K562 (cell line): ENCODE measurements around the gene MKRN1. TPM values are rescaled to one million over a fixed set of nuclear protein-coding genes. Genes with fewer than 3 reads are reported as not detected.
A peak's percentile ranks its signal among the peaks of the same experiment; 100 is the strongest.

Source experiments
- ATAC-seq: fragments of 200-7000 bp; cut with Tn5 transposase; 3 replicates; pipeline ENCODE4 v1.9.1; 2020; ENCODE audit warnings: moderate library complexity
- BruUV-seq: library from RNA; stranded (reverse); fragments of 400-500 nt; replicated peaks from 2 replicates; lab custom pipeline; 2021; lab: Mats Ljungman, UMichigan
- CTCF ChIA-PET: fragments of 300-600 bp; formaldehyde crosslinking; extraction: SDS; loops from one replicate; lab custom pipeline; 2021; ENCODE audit warnings: low intra/inter-chr PET ratio; lab: Yijun Ruan, JAX
- POLR2A ChIA-PET: fragments of 300-600, 350-650 bp; sonication (Branson Sonifier 250); formaldehyde crosslinking; extraction: SDS; loops from one replicate; lab custom pipeline; 2021; ENCODE audit warnings: antibody characterized with exemption, inconsistent platforms; lab: Yijun Ruan, JAX
- DNase-seq, 4 experiments: peaks; one replicate each; pipeline versions ENCODE4 v3.0.0 to v3.0.0-alpha.2; 2011 to 2018; ENCODE audit warnings: low spot score in 3 of 4, mixed read lengths in 3 of 4; ENCODE audit errors: extremely low read depth in 1 of 4
- FAIRE-seq: peaks from 2 replicates; lab custom pipeline; 2011; peaks lifted over from hg19 to GRCh38; lab: Jason Lieb, UNC
- H2AFZ ChIP-seq: 2 replicates; pipeline ENCODE4 v1.6.0; 2011; ENCODE audit warnings: low read depth, low read length, control low read depth, inconsistent platforms
- H3K27ac ChIP-seq: fragments of 200-600 bp; 3 replicates; pipeline ENCODE4 v1.8.0; 2011; ENCODE audit warnings: low read depth, mild to moderate bottlenecking, control low read depth, inconsistent platforms, low read length, moderate library complexity, mixed read lengths; ENCODE audit errors: extremely low read depth
- H3K27me3 ChIP-seq, 2 experiments: fragments of 300-600 bp in 1 of 2; 2 replicates in 1 of 2; 3 replicates in 1 of 2; pipeline versions ENCODE4 v1.6.0 to v1.8.0; 2011; ENCODE audit warnings: inconsistent platforms in 2 of 2, low read length in 2 of 2, mild to moderate bottlenecking in 1 of 2, mixed read lengths in 1 of 2, moderate library complexity in 1 of 2; ENCODE audit not compliant: control insufficient read depth in 2 of 2, insufficient read depth in 2 of 2
- H3K36me3 ChIP-seq: fragments of 300-600 bp; 3 replicates; pipeline ENCODE4 v1.8.0; 2011; ENCODE audit warnings: mild to moderate bottlenecking, low read length, inconsistent platforms; ENCODE audit not compliant: control insufficient read depth, insufficient read depth
- H3K4me1 ChIP-seq, 2 experiments: fragments of 200-600 bp in 1 of 2; replicated peaks in 1 of 2; 2 replicates in 1 of 2; 3 replicates in 1 of 2; pipeline versions ENCODE4 v1.5.1 to v1.8.0; 2011; ENCODE audit warnings: inconsistent platforms in 2 of 2, low read length in 2 of 2, mild to moderate bottlenecking in 1 of 2, mixed read lengths in 1 of 2, moderate library complexity in 1 of 2; ENCODE audit not compliant: control insufficient read depth in 2 of 2, insufficient read depth in 2 of 2
- H3K4me2 ChIP-seq: 2 replicates; pipeline ENCODE4 v1.6.1; 2011; ENCODE audit warnings: low read length, control low read depth, inconsistent platforms, mixed read lengths; ENCODE audit not compliant: insufficient read depth
- H3K4me3 ChIP-seq: fragments of 200-600 bp; sonication (generic), shearing (Covaris generic); 2 replicates; pipeline ENCODE4 v1.5.1; 2016; ENCODE audit warnings: control low read depth, inconsistent platforms
- H3K79me2 ChIP-seq: fragments of 200-600 bp; 3 replicates; pipeline ENCODE4 v1.8.0; 2011; ENCODE audit warnings: low read length, inconsistent platforms; ENCODE audit not compliant: control insufficient read depth, insufficient read depth
- H3K9ac ChIP-seq, 2 experiments: 2 replicates each; pipeline versions ENCODE4 v1.6.0 to v1.6.1; 2011; ENCODE audit warnings: low read depth in 2 of 2, low read length in 2 of 2, control low read depth in 1 of 2, inconsistent platforms in 1 of 2, mild to moderate bottlenecking in 1 of 2, mixed read lengths in 1 of 2; ENCODE audit not compliant: insufficient read depth in 1 of 2
- H3K9me1 ChIP-seq: one replicate; pipeline ENCODE4 v1.6.0; 2011; ENCODE audit warnings: inconsistent platforms, mild to moderate bottlenecking, low read length, moderate library complexity; ENCODE audit not compliant: control insufficient read depth, insufficient read depth
- H3K9me3 ChIP-seq: replicated peaks from 2 replicates; pipeline ENCODE4 v1.5.1; 2011; ENCODE audit warnings: low read depth, low read length, inconsistent platforms; ENCODE audit not compliant: control insufficient read depth, insufficient read depth
- H4K20me1 ChIP-seq: replicated peaks from 2 replicates; pipeline ENCODE4 v1.6.1; 2011; ENCODE audit warnings: low read length, inconsistent platforms, mixed read lengths; ENCODE audit not compliant: control insufficient read depth, insufficient read depth
- ATF7 ChIP-seq: fragments of 450-650 bp; IDR thresholded peaks from 2 replicates; pipeline ENCODE4 v1.7.1; 2014; ENCODE audit warnings: mild to moderate bottlenecking, moderate library complexity
- BCOR ChIP-seq: fragments of 450-650 bp; IDR thresholded peaks from 2 replicates; pipeline ENCODE4 v1.6.1; 2016
- BHLHE40 ChIP-seq: IDR thresholded peaks from 2 replicates; pipeline ENCODE4 v1.6.1; 2011; ENCODE audit warnings: low read length, improper control_type of control experiment
- CHD1 ChIP-seq: fragments of 200-600 bp; sonication (generic); IDR thresholded peaks from one replicate; pipeline ENCODE4 v1.6.1; 2012; ENCODE audit warnings: mild to moderate bottlenecking, moderate library complexity, low read length, inconsistent platforms
- HDGF ChIP-seq: fragments of 450-650 bp; IDR thresholded peaks from 2 replicates; pipeline ENCODE4 v1.6.1; 2016
- LARP7 ChIP-seq: fragments of 450-650 bp; IDR thresholded peaks from 2 replicates; pipeline ENCODE4 v1.6.1; 2016
- NR2C2 ChIP-seq, 2 experiments: fragments of 200-800 bp in 1 of 2; sonication (Bioruptor generic) in 1 of 2; sonication (generic) in 1 of 2; formaldehyde crosslinking in 1 of 2; IDR thresholded peaks; 2 replicates each; pipeline versions ENCODE4 v1.6.1 to v1.8.0; 2016 to 2022; ENCODE audit warnings: mild to moderate bottlenecking in 1 of 2, missing compliant biosample characterization in 1 of 2, missing genetic modification characterization in 1 of 2, missing genetic modification reagents in 1 of 2
- RBBP5 ChIP-seq: fragments of 200-600 bp; sonication (generic); IDR thresholded peaks from 2 replicates; pipeline ENCODE4 v1.6.1; 2012; ENCODE audit warnings: borderline replicate concordance, mild to moderate bottlenecking, low read length, control low read depth, inconsistent platforms; ENCODE audit not compliant: insufficient read depth, poor library complexity, severe bottlenecking
- RCOR1 ChIP-seq, 2 experiments: IDR thresholded peaks; 2 replicates each; pipeline ENCODE4 v1.6.1; 2012; ENCODE audit warnings: low read depth in 2 of 2, low read length in 2 of 2, borderline replicate concordance in 1 of 2, improper control_type of control experiment in 1 of 2
- SIN3A ChIP-seq, 2 experiments: fragments of 150-350 bp in 1 of 2; IDR thresholded peaks; 2 replicates each; pipeline ENCODE4 v1.6.1; 2011 to 2016; ENCODE audit warnings: borderline replicate concordance in 2 of 2, low read depth in 2 of 2, low read length in 2 of 2, mild to moderate bottlenecking in 2 of 2, moderate library complexity in 2 of 2; ENCODE audit not compliant: control insufficient read depth in 1 of 2
- SMARCA4 ChIP-seq: fragments of 450-650 bp; IDR thresholded peaks from 2 replicates; pipeline ENCODE4 v1.6.1; 2016
- SRF ChIP-seq, 2 experiments: fragments of 250-450, 450-650 bp in 1 of 2; sonication (Bioruptor Pico) in 1 of 2; sonication (generic) in 1 of 2; formaldehyde crosslinking; IDR thresholded peaks; 2 replicates each; pipeline versions ENCODE4 v1.5.0 to v1.5.1; 2020 to 2022; ENCODE audit warnings: mild to moderate bottlenecking in 1 of 2, missing genetic modification reagents in 1 of 2
- WGBS: fragments of 100-300 bp; shearing (Covaris generic); methylation state at CpG from one replicate; pipeline ENCODE4 v1.1.6; 2016; ENCODE audit warnings: low coverage, mixed read lengths; ENCODE audit not compliant: insufficient coverage; ENCODE audit errors: missing lambda C conversion rate; 5-methylcytosine and 5-hydroxymethylcytosine counted together
- in situ Hi-C: fragments of 300-500 bp; cut with MboI; formaldehyde crosslinking; loops from 4 replicates; pipeline ENCODE4 v1.15.0; 2018; ENCODE audit warnings: inconsistent platforms, mixed read lengths
- intact Hi-C: fragments of 100-400 bp; cut with micrococcal nuclease; formaldehyde crosslinking; loops from 2 replicates; pipeline ENCODE4 v1.14.2; 2022
- polyA plus RNA-seq, 8 experiments: library from polyadenylated mRNA; depleted of rRNA in 4 of 8; stranded (reverse) in 5 of 8; unstranded in 3 of 8; fragments of >200 nt; fragmentation: Nextera tagmentation in 2 of 8; fragmentation: Illumina TruSeq in 1 of 8; extraction: Ambion mirVana in 2 of 8; extraction: Trizol in 1 of 8; gene quantifications; 2 replicates each; pipeline versions ENCODE4 v1.2.1 to v1.2.3, GENCODE V29; 2011 to 2014; ENCODE audit warnings: inconsistent platforms in 1 of 8, missing spikeins in 1 of 8
- total RNA-seq, 7 experiments: library from RNA; depleted of rRNA in 6 of 7; stranded (reverse); fragments of >200 nt in 6 of 7; fragmentation: Illumina TruSeq in 2 of 7; extraction: Trizol in 2 of 7; gene quantifications; 2 replicates each; pipeline versions ENCODE4 v1.2.1 to v1.2.3, GENCODE V29; 2011 to 2021; ENCODE audit warnings: low replicate concordance in 1 of 7
- TF ChIP-seq, protein P1 (sequence below): fragments of 250-450 bp; sonication (Bioruptor Pico); IDR thresholded peaks from 2 replicates; pipeline ENCODE4 v1.5.0; 2021
- TF ChIP-seq, protein P2 (sequence below): sonication (generic); formaldehyde crosslinking; IDR thresholded peaks from 2 replicates; pipeline ENCODE4 v1.8.0; 2022; ENCODE audit warnings: missing genetic modification reagents, mild to moderate bottlenecking, moderate library complexity, borderline replicate concordance
- TF ChIP-seq, protein P3 (sequence below), 2 experiments: IDR thresholded peaks in 1 of 2; conservative IDR thresholded peaks in 1 of 2; 2 replicates each; pipeline ENCODE4 v1.6.1; 2016; ENCODE audit warnings: low read depth in 2 of 2, mild to moderate bottlenecking in 1 of 2, missing compliant biosample characterization in 1 of 2, missing genetic modification characterization in 1 of 2, moderate library complexity in 1 of 2

Gene MKRN1
- total and polyA plus RNA-seq, 9 of the 15 experiments (the other 6 are each of a cell fraction or from before 2014, with no cell fraction given): 30.5 to 90.3 (median 76.0) TPM

DNA sequence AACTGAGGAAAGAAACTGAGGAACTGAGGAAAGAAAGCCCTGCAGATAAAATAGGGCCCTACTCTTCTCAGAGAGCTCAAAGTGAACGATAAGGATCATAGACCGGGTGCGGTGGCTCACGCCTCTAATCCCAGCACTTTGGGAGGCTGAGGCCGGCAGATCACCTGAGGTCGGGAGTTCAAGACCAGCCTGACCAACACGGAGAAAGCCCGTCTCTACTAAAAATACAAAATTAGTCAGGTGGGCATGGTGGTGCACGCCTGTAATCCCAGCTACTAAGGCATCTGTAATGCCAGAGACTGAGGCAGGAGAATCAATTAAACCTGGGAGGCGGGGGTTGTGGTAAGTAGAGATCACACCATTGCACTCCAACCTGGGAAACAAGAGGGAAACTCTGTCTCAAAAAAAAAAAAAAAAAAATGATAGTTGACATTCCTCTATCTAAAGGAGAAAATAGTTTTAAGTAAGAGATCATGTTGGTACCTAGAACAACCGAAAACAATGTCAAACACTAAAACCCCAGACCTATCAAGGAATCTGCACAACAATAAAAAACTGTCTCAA is 2.5 kb downstream of the MKRN1 start:
- Histone ChIP-seq H3K4me3 (peak overlapping the region; percentile 93; the same call in 1 of the 2 replicates), H3K9me1 (no peaks in the 10 kb centered on the region), H2AFZ (no peak overlapping the region), H4K20me1 (peaks cover 30% of the 10 kb centered on the region), H3K79me2 (peaks cover 72% of the 10 kb centered on the region), H3K27me3 (no peaks in the 10 kb centered on the region), H3K9me3 (no peaks in the 10 kb centered on the region), H3K4me2 (peak overlapping the region; percentile 13), H3K36me3 (peaks cover 7% of the 10 kb centered on the region; the same call in 1 of the 3 replicates), H3K9ac (peak overlapping the region in 1 of 2 experiments; percentile 73; a peak in 2 of 4 replicates), H3K27ac (no peak overlapping the region), H3K4me1 (peaks cover 12 to 34% of the 10 kb centered on the region in 2 experiments)
- DNase-seq: peak in 3 of 4 experiments; percentile 39 to 48 (median 42)
- whole genome bisulfite sequencing: 16% methylated on average over 11 of the region's 11 CpGs
- POLR2A ChIA-PET: interaction anchor here (0.6 to 4.1 kb wide), 11 partner anchors 9 to 497 kb away, joined by 3 to 44 read pairs (median 3); no protein-coding TSS in a partner anchor
- FAIRE-seq: no peak
- intact Hi-C loops (loop anchor here (1.0 to 5.0 kb wide), 5 partner anchors 17 to 536 kb away; partner anchors contain the start of genes KDM7A and MRPS33), in situ Hi-C loops (no loop called here)
- CTCF ChIA-PET: interaction anchor here (0.6 to 3.3 kb wide), 4 partner anchors 16 to 177 kb away, joined by 4 to 31 read pairs (median 15); no protein-coding TSS in a partner anchor
- ATAC-seq: no peak
- BruUV-seq: no TSS peak
- TF ChIP-seq, protein P1, sequence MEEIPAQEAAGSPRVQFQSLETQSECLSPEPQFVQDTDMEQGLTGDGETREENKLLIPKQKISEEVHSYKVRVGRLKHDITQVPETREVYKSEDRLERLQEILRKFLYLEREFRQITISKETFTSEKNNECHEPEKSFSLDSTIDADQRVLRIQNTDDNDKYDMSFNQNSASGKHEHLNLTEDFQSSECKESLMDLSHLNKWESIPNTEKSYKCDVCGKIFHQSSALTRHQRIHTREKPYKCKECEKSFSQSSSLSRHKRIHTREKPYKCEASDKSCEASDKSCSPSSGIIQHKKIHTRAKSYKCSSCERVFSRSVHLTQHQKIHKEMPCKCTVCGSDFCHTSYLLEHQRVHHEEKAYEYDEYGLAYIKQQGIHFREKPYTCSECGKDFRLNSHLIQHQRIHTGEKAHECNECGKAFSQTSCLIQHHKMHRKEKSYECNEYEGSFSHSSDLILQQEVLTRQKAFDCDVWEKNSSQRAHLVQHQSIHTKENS (CRISPR knock-in tag): 0 out of 2 replicates have a peak, but pooled peaks have one; percentile 38
- TF ChIP-seq HDGF: 0 out of 2 replicates have a peak, but pooled peaks have one; percentile 16
- TF ChIP-seq SRF (CRISPR knock-in tag; IDR thresholded peaks at IDR 0.05): peak in 1 of 2 experiments; percentile 31; a peak in 1 of 4 replicates
- TF ChIP-seq CHD1: no peak
- TF ChIP-seq, protein P2, sequence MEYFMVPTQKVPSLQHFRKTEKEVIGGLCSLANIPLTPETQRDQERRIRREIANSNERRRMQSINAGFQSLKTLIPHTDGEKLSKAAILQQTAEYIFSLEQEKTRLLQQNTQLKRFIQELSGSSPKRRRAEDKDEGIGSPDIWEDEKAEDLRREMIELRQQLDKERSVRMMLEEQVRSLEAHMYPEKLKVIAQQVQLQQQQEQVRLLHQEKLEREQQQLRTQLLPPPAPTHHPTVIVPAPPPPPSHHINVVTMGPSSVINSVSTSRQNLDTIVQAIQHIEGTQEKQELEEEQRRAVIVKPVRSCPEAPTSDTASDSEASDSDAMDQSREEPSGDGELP: 0 out of 2 replicates have a peak, but pooled peaks have one; percentile 4
- TF ChIP-seq, protein P3, sequence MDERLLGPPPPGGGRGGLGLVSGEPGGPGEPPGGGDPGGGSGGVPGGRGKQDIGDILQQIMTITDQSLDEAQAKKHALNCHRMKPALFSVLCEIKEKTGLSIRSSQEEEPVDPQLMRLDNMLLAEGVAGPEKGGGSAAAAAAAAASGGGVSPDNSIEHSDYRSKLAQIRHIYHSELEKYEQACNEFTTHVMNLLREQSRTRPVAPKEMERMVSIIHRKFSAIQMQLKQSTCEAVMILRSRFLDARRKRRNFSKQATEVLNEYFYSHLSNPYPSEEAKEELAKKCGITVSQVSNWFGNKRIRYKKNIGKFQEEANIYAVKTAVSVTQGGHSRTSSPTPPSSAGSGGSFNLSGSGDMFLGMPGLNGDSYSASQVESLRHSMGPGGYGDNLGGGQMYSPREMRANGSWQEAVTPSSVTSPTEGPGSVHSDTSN (CRISPR knock-in tag; IDR thresholded peaks at IDR 0.05; ENCODE audit: low read depth): no peak
- TF ChIP-seq, protein P3 (tag; conservative IDR thresholded peaks at IDR 0.05; ENCODE audit: low read depth): no peak
- TF ChIP-seq BCOR: peak; percentile 72
- no peak for TF ChIP-seq SIN3A (IDR thresholded peaks at IDR 0.05; ENCODE audit: borderline replicate concordance in 2 of 2, control insufficient read depth in 1 of 2, low read depth in 2 of 2, low read length in 2 of 2)
- TF ChIP-seq RCOR1 (IDR thresholded peaks at IDR 0.05; ENCODE audit: borderline replicate concordance in 1 of 2, low read depth in 2 of 2, low read length in 2 of 2): 0 out of 4 replicates have a peak, but pooled peaks of 1 of the 2 experiments have one; percentile 12
- TF ChIP-seq ATF7: no peak
- peak; percentile 48; the same call in 1 of the 2 replicates for TF ChIP-seq BHLHE40
- 0 out of 2 replicates have a peak, but pooled peaks have one; percentile 35 for TF ChIP-seq LARP7
- no peak for TF ChIP-seq NR2C2 (CRISPR knock-in tag; IDR thresholded peaks at IDR 0.05)
- TF ChIP-seq NR2C2 (tag; IDR thresholded peaks at IDR 0.05): peak; percentile 34; the same call in 1 of the 2 replicates
- no peak for TF ChIP-seq RBBP5
- peak; percentile 60; the same call in 1 of the 2 replicates for TF ChIP-seq SMARCA4
